GM21619 (cell line): ENCODE data around the gene EMSY.

Experiments
- ATAC-seq: cut with Tn5 transposase; IDR thresholded peaks from one replicate; pipeline ENCODE4 v1.9.1; 2021; ENCODE audit not compliant: unreplicated experiment

The EMSY gene

DNA sequence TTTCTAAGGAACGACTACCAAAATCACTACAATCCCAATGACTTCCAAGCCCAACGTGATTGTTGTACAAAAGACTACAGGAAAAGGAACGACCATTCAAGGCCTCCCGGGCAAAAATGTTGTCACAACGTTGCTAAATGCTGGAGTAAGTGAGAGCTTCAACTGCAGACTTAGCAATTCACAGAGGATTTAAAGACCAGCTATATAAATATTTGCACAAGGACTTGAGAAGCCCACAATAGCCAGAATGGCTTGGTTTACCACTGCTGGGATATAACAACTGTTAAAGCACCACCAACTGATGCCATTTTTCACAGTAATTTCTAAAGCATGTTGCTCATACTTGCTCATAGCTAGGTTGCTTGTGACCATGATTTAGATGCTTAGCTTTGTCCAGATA lies 78.3 kb downstream of the EMSY start:
- no peak for ATAC-seq

DNA sequence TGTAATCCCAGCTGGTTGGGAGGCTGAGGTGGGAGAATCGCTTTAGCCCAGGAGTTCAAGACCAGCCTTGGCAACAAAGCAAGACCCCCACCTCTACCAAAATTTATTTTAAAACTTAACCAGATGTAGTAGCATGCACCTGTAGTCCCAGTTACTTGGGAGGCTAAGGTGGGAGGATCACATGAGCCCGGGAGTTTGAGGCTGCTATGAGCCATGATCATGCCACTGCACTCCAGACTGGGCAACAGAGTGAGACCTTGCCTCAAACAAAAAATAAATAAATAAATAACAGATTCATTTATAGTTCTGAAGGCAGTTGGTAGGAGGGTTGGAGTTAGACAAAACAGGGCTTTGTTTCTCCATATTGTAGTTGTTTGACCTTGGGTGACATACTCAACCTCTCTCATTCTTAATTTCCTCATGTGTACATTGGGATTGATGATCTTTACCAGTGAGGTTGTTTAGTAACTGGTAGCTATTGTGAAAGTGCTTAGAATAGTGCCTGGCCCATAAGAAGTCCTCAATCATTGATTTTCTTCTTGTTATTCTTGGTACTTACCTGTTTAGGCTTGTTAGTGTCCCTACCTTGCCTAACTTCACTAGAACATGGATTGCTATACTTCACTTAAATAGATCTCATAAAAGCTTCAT lies 79.1 kb downstream of the EMSY start:
- ATAC-seq: no peak

DNA sequence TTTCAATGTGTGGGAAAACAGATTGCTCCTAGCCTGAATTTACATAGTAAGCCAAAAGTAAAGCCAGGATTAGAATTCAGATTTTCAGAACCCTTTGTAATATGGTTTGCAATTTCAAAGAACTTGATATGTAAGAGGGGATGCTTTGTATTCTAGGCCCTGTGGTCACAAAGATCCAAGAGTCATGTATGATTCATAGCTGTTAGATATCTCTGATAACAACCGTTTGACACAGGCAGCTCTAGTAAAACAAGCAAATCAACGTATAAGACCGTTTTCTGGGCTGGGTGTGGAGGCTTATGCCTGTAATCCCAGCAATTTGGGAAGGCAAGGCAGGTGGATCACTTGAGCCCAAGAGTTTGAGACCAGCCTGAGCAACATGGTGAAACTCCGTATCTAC lies 79.6 kb downstream of the EMSY start:
- ATAC-seq: no peak

DNA sequence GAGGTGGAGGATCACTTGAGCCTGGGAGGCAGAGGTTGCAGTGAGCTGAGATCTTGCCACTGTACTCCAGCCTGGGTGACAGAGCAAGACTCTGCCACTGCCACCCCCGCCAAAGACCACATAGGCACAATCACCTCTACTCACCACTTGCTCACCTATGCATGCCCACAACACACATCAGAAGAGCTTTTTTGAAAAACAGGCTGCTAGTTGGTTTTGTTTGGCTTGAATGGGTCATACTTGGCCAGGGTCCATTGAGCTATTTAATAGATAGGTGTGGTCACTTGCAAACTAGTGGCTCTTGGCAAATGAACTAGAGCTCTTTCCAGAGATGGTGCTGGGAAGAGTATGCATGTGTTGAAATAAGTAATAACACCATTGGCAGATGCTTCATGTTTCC lies 80.1 kb downstream of the EMSY start:
- ATAC-seq: no peak

DNA sequence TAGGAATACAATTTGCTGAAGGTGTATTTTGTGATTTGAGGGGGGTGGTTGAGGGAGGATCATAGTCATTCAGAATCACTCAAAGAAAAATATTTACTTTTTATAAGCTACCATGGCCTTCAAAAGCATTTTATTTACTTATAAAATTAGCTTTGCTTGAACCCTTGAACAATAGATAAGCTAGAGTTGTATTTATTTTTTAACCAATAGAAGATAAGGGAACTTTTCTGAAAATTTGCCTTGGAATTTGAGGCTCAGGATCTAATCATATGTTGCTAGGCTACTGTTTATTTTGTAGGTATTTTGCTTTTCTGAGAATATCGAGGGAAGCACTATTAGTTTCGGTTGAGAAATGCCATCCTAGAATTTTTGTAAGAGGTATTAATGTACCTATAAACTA lies 82.1 kb downstream of the EMSY start:
- ATAC-seq: no peak

DNA sequence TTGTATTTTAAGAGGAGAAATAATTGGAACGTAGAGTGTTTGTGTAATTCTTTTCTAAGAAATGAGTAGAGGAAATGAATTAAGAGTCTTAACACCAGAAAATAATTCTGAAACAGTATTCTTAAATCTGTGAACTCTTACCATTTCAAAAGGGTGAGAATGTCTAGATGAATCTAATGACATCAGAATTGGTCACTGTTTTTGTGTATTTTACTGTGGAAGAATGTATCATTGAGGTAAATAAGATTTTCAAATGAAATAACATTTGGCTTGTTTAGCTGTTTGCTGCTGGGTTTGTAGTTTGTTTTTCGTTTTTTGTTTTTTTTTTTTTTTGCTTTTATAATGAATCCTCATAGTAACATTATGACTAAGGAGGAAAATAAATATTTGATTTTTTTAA lies 97.6 kb downstream of the EMSY start:
- ATAC-seq: no peak

DNA sequence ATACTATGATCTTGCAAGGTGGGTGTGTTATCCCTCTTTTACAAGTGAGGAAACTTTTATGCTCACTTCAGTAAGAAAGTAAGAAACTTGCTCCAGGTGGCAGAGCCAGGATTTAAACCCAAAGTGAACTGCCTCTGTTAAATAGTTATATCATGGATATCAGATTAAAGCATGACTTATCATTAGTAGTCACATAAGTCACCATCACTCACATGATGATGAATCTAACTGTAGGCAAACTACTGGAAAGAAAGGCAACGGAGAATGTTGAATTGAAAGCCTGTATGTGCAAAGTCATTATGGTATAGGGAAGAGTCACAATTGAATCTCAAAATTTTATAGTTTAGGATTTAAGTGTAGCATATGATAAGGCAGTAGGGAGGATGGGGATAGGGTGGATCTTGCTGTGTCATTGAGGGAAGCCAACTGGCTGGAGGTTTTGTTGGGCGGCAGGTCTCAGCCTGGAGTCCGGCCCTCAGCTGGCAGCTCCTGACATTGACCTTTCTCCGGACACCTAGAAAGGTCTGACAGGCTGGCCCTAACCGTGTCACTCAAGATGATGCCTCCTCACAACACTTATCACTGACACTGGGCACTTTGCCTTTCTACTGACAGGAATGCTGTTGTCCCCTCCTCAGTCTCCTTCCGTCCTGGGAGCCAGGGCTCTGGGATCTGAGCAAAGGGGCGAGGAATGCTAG lies 98.3 kb downstream of the EMSY start:
- no peak for ATAC-seq

DNA sequence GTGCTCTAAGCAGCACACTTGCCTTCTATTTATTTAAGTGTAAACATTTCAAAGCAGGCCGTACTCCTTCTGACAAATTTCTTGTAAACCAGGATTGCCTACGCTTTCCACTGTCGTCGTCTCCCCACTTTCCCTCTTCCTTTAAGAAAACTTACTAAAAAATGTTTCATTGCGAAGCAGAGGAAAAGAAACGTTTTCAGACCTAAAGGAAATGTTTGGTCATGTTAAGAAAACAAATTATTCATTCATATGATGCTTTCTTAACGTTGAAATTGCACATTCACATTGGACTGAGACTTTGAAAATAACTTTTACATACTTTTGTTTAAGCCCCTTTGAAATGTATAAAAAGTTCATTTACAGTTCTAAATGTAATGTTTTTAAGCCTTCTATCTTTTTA lies 106.0 kb downstream of the EMSY start:
- no peak for ATAC-seq

DNA sequence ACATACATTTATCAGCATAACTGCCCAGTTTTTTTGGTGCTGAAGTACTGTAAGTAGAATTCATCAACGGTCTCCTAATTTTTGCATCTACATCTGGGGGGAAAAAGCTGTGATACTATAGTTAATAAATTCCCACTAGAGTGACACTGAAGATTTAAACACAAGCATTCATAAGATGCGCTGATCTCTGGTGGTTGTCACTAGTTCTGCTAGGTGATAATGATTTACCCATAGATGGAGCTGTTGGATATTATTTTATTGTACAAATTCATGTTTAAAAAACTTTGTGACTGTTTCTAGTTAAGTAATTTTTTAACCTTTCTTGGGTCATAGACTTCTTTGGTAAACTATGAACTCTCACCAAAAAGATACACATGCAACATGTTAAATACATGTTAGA lies 106.6 kb downstream of the EMSY start:
- ATAC-seq: no peak

DNA sequence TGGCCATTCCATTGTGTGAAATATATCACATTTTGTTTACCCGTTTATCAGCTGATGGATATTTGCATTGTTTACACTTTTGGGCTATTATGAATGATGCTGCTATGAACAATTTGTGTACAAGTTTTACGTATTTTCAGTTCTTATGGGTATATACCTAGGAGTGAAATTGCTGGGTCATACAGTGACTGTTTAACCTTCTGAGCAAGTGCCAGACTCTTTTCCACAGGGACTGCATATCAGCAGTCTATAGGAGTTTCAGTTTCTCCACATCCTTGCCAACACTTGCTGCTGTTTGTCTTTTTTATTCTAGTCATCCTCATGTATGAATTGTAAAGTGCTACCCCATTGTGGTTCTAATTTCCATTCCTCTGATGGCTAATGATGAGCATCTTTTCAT lies 108.2 kb downstream of the EMSY start:
- ATAC-seq: no peak

DNA sequence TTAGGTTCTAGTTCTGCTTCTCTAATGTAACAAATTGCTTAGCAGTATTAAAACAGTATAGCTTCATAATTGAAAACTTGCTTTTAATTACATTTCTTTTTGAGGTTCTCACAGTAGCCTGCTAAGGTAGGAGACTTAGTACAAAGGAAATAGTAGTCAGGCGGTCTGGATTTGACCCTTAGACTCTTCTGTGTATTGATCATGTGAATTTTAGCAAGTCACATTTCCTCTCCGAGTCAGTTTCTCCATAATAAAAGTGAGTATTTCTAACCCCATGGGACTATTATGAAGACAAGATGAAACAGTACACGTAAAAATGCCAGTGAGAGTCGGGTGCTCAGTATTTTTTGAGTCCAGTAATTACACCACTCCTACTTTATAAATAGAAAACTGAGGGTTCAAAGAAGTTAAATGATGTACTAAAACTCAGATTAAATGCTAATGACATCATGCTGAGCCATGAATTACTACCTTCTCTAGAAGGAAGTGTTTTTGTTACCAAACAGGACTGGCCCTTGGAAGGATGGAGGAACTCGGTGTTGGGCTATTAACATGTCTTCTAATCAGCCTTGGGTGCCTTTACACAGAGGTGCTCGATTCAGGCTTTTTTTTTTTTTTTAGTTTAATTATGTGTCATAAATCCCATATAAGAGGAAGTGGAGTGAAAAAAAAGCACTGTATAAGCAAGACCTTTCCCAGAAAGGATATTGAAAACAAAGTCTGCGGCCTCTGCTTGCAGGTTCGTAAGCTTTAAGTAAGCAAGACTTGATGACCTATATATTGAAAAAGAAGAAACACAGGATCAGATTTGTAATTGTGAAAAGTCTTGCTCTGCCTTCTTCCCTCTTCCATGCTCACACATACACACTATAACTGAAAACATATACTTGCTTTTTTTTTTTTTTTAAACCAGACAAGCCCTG lies 109.0 kb downstream of the EMSY start:
- no peak for ATAC-seq

DNA sequence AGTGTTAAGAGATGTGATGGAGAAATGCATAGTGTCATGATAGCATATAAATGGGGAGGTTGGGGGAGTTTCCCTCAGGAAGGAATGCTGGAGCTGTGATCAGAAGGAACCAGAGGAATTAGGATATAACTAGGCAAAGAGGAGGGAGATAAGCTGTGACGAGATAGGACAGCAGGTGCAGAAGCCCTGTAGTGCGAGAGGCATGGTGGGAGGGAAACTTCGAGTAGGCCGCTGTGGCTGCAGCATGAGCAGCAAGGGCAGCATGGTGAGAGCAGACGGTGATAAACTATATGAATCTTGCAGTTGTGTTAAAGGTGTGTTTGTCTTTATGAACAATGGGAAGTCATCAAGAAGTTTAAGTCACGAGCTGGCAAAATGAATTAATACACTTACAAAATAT lies 109.9 kb downstream of the EMSY start:
- no peak for ATAC-seq

DNA sequence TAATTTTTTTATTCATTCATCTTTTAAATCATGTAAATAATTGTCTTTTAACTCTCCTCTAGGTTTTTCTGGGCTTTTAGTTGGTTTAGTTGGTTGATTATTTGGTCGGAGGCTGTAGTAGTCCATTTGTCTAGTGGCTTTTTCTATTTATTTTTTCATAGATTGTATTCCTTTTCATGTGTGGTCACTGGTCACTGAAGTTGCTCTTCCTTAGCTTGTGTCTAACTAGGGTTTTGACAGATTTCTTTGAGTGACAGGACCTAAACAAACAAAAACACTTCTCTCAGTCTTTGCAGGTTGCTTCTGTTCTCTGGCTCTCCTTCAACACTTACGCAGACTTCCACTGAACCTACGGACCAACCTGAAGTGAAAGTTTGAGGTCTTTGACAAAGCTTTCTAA lies 112.6 kb downstream of the EMSY start:
- ATAC-seq: no peak

DNA sequence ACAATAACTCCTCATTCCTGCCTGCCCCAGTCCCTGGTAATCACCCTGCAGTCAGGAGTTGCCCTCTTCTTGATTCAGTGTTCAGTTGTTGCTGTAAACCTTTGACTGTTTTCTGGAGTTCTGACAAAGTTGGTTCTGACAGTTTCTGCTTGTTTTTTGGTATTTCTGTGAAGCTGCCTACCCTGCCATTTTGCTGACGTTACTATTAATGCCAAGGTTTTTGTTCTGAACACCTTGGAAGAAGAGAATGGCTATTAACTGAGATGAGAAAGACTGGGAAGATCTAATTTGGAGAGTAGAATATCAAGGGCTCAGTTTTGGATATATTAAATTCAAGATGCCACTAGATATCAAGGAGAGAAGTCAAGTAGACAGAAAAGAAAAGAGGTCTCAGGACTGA lies 113.7 kb downstream of the EMSY start:
- no peak for ATAC-seq

DNA sequence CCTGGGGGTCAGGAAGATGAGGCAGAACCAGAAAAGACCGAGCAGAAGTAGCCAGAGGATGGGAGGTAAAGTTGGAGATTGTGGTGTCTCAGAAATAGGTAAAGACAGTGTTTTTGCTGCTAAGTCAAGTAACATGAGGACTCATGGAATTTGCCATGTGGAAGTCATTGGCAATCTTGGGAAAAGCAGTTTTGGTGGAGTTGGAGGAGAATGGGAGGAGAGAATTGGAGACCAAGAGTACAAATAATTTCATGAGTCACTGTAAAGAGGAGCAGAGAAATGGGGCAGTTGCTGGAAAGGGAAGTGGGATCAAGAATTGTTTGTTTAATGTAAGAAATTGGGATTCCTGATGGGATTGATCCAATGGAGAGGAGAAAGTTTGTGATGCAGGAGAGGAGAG lies 114.1 kb downstream of the EMSY start:
- ATAC-seq: no peak

DNA sequence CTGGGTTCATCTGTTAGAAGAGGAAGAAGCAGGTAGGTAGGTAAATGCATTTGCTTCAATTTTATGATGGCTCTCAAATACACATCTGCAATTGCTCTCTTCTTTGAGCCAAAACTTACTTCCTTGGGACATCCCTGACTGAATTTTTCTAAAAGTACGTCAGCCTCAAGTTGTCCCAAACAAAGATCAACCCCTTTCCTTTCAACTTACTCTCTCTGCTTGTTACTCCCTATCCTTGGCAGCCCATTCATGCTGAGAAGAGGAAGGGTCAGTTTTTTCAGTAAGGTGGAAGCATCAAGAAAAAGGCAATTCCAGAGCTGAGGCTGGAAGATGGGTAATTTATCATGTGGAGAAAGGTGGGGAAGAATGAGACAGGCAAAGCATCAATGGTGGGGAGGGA lies 114.5 kb downstream of the EMSY start:
- no peak for ATAC-seq

DNA sequence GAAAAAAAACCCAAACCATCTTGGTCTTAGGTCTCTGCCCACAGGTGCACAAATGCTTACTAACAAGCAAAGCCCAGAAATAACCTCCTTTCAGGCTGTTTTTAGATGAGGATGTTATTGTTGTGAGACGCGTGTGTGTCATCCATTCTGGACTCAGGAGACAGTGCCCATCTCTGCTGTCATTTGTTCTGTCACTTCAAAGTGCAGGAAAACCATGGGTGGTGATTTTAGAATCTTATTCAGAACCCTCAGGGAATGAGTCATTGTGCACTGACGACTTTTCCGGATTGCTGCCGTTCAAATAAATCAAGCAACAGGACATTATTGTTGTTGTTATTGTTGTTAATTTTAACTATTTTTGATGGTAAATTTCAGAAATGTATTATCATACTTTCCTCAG lies 115.4 kb downstream of the EMSY start:
- no peak for ATAC-seq

DNA sequence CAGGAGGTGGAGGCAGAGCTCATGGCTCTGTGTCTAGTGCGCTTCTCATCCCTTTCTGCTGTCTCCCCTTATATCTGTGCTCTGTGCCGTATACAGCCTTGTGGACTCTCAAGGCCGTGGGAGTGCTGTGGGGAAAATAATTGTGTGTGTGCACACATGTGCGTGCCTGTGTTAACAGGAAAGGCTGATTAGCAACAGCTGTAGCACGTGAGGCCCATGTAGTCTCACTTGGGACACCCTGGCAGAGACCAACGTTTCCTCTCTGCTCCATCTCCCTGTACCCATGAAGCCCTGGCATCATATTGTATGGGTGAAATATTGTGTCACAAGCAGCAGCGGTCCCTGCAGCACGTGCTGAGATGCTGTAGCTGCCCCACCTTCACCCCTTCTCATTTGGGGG lies 116.4 kb downstream of the EMSY start:
- ATAC-seq: no peak

DNA sequence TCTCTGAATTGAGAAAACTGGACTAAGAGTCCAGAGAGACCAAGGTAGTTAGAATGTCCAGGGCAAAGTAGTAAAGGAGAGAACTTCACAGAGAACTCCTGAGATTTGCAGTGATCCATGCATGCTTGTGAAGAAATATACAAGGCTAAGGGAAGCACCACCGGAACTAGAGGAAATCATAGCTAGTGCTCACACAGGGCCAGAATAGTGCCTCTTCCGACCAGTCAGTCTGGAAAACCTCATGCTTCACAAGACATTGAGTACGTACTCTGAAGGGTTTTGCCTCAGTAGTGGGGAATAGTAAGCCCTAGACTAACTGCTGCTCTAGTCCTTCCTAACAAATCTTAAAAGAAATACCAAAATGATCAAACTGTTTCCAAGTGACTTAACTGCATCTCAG lies 117.7 kb downstream of the EMSY start:
- no peak for ATAC-seq

DNA sequence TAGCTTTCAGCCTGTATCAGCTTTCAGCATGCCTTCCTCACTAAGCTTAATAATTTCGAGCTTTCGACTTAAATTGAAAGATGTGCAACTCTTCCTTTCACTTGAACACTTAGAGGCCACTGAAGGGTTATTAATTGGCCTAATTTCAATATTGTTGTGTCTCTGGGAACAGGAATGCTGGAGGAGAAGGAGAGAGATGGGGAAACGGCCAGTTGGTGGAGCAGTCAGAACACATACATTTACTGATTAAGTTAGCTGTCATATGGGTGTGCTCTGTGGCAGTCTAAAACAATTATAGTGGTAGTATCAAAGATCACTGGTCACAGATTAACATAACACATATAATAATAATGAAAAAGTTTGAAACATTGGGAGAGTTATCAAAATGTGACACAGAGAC lies 119.5 kb downstream of the EMSY start:
- ATAC-seq: no peak

DNA sequence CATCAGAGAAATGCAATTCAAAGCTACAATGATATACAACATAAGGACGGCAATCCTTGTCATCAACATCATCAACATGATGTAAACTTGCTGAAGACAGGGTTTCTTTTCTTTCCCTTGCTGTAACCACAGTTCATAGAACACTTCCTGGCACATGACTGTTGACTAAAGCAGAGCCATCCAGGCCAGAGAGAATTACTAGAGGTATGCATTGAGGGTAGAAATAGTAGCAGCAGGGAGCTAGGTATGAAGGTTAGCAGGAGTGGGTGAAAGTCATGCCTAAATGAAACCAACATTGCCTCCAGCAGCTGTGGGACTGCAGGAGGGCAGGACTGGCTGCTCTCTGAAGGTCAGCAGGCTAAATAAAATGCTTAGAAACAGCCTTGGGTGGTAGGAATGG lies 122.0 kb downstream of the EMSY start:
- ATAC-seq: no peak

DNA sequence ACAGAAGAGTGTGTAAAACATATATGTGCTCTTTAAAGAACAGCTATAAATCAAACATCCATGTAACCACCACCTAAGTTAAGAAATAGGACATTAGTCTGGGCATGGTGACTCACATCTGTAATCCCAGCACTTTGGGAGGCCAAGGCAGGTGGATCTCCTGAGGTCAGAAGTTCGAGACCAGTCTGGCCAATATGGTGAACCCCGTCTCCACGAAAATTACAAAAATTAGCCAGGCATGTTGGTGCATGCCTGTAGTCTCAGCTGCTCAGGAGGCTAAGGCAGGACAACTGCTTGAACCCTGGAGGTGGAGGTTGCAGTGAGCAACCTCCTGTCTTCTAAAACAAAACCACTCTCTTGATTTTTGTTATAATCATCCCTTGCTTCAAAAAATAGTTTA lies 122.4 kb downstream of the EMSY start:
- ATAC-seq: no peak
